HAP-1 (cell line): ENCODE measurements around the gene ARMC6.

Source experiments
- DNase-seq, 2 experiments: peaks; one replicate each; pipeline ENCODE4 v3.0.0-alpha.2; 2016 to 2020; ENCODE audit warnings: low spot score in 2 of 2
- H3K27me3 ChIP-seq: fragments of 250-450 bp; sonication (Bioruptor Pico); 2 replicates; pipeline ENCODE4 v1.5.1; 2020; ENCODE audit warnings: low read depth, mild to moderate bottlenecking, moderate library complexity
- H3K36me3 ChIP-seq: fragments of 250-450 bp; sonication (Bioruptor Pico); replicated peaks from 2 replicates; pipeline ENCODE4 v1.5.1; 2020; ENCODE audit warnings: mild to moderate bottlenecking
- H3K4me1 ChIP-seq: fragments of 250-450 bp; sonication (Bioruptor Pico); 2 replicates; pipeline ENCODE4 v1.5.1; 2020; ENCODE audit warnings: mild to moderate bottlenecking
- H3K4me3 ChIP-seq: fragments of 250-450 bp; sonication (Bioruptor Pico); 2 replicates; pipeline ENCODE4 v1.5.1; 2020; ENCODE audit warnings: mild to moderate bottlenecking, moderate library complexity
- H3K9me3 ChIP-seq: fragments of 250-450 bp; sonication (Bioruptor Pico); 2 replicates; pipeline ENCODE4 v1.5.1; 2020; ENCODE audit warnings: mild to moderate bottlenecking, moderate library complexity
- in situ Hi-C: fragments of 300-500 bp; cut with MboI; formaldehyde crosslinking; loops from 3 replicates; pipeline ENCODE4 v1.14.3; 2020; ENCODE audit warnings: low sequenced_read_pairs, inconsistent platforms, mixed read lengths

ARMC6 gene

DNA sequence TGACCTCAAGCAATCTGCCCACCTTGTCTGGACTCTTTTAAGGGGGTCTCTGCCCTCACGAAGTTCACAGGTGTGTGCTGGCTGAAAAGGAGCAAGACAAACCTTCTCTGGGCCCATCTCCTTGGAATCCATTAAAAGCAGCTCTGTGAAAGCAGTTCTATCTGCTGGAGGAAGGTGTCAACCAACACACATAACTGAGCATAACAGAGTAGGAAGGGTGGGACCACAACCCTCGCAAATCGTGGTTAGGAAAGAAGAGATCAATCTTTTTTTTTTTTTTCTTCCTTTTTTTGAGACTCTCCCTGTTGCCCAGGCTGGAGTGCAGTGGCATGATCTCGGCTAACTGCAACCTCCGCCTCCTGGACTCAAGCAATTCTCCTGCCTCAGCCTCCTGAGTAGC is 1.5 kb upstream of the ARMC6 start:
- in situ Hi-C loops, result no loop called here
- H3K9me3 ChIP-seq, result no peaks in the 10 kb centered on the region
- H3K4me1 ChIP-seq, result peaks cover 8% of the 10 kb centered on the region; the same call in 1 of the 2 replicates
- H3K36me3 ChIP-seq, result peaks cover 52% of the 10 kb centered on the region
- DNase-seq, result no peak
- H3K4me3 ChIP-seq, result peak overlapping the region; percentile 84
- no peaks in the 10 kb centered on the region for H3K27me3 ChIP-seq

- peak; percentile 97 to 99 for DNase-seq
- peaks cover 48% of the 10 kb centered on the region for H3K36me3 ChIP-seq
- H3K9me3 ChIP-seq, result peaks cover 1% of the 10 kb centered on the region
- H3K4me3 ChIP-seq, result peak overlapping the region; percentile 84
- no peaks in the 10 kb centered on the region for H3K27me3 ChIP-seq
- peaks cover 8% of the 10 kb centered on the region; the same call in 1 of the 2 replicates for H3K4me1 ChIP-seq
- in situ Hi-C loops, result no loop called here
Observed at GRCh38 chr19:19032420-19033175, 805 bp upstream of the ARMC6 start.

DNA sequence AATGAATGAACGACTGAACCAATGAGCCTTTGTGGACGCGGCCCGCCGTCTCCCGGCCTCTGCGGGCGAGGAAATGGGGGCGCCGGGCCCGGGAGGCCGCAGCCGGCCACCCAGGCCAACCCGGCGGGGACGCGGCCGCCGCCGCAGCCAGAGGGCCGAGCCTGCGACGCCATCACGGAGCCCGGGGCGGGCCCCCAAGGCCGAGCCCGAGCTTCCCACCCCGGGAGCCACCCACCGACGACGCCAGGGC is 302 bp upstream of the ARMC6 start:
- H3K27me3 ChIP-seq, result no peaks in the 10 kb centered on the region
- in situ Hi-C loops, result no loop called here
- peaks cover 6% of the 10 kb centered on the region for H3K9me3 ChIP-seq
- peaks cover 8% of the 10 kb centered on the region; the same call in 1 of the 2 replicates for H3K4me1 ChIP-seq
- peak overlapping the region; percentile 84 for H3K4me3 ChIP-seq
- no peak for DNase-seq
- H3K36me3 ChIP-seq, result peaks cover 47% of the 10 kb centered on the region

DNA sequence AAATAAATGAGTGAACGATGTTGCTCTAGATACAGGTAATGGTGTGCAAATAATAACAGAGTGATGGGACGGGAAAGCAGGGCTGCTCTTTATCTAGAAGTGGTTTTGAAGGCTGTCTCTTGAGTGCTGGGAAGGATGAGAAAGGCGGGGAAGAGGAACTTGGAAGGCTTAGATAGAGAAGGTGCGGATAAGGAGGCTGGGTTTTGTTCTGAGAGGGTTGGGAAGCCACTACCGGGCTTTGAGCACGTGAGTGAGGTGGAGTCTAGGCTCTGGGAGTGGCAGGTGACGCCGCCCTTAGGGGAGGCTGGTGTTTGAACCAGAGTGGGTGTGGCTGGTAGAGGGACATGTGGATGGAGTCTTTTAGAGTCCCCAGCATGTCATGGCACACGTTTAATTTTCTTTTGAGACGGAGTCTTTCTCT is 811 bp downstream of the ARMC6 start:
- peak; percentile 87 to 91 for DNase-seq

DNA sequence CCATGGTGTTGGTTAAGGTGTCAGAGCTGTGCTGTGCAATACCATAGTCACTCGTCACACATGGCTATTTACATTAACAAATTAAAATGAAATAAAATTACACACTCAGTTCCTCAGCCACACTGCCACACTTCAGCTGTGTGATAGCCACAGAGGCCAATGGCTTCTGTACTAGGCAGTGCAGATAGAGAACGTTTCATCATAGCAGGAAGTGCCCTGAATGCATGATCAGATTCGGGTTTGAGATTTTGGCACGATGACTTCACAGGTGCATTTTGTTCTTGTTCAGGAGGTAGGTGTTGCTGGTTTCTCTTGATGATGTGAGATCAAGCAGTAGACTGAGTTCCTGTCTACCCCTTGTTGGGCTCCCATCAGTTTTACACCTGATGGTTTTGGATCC is 6.5 kb downstream of the ARMC6 start:
- peaks cover 7% of the 10 kb centered on the region for H3K9me3 ChIP-seq
- no peaks in the 10 kb centered on the region for H3K4me1 ChIP-seq
- H3K36me3 ChIP-seq, result peaks cover 53% of the 10 kb centered on the region
- no peak for DNase-seq
- H3K27me3 ChIP-seq, result no peaks in the 10 kb centered on the region
- H3K4me3 ChIP-seq, result no peak overlapping the region
- in situ Hi-C loops, result no loop called here

More for the DNA sequence above, 811 bp downstream of the ARMC6 start:
- Histone ChIP-seq H3K36me3 (peaks cover 45% of the 10 kb centered on the region), H3K9me3 (peaks cover 7% of the 10 kb centered on the region), H3K4me1 (peaks cover 8% of the 10 kb centered on the region; the same call in 1 of the 2 replicates), H3K27me3 (no peaks in the 10 kb centered on the region), H3K4me3 (peak overlapping the region; percentile 84)
- in situ Hi-C loops, result no loop called here

- H3K36me3 ChIP-seq, result peaks cover 54% of the 10 kb centered on the region
- H3K4me1 ChIP-seq, result no peaks in the 10 kb centered on the region
- in situ Hi-C loops, result no loop called here
- peaks cover 7% of the 10 kb centered on the region for H3K9me3 ChIP-seq
- no peak overlapping the region for H3K4me3 ChIP-seq
- H3K27me3 ChIP-seq, result no peaks in the 10 kb centered on the region
- DNase-seq, result no peak
Observed at GRCh38 chr19:19040417-19040816, 7.0 kb downstream of the ARMC6 start.

GRCh38 chr19:19042732-19043280 is 9.4 kb downstream of the ARMC6 start:
- no peaks in the 10 kb centered on the region for H3K27me3 ChIP-seq
- in situ Hi-C loops, result no loop called here
- H3K4me3 ChIP-seq, result no peak overlapping the region
- H3K4me1 ChIP-seq, result no peaks in the 10 kb centered on the region
- DNase-seq, result no peak
- peaks cover 58% of the 10 kb centered on the region for H3K36me3 ChIP-seq
- peaks cover 3% of the 10 kb centered on the region for H3K9me3 ChIP-seq

- no peaks in the 10 kb centered on the region for H3K9me3 ChIP-seq
- no peaks in the 10 kb centered on the region for H3K4me1 ChIP-seq
- no peak overlapping the region for H3K4me3 ChIP-seq
- DNase-seq, result no peak
- H3K27me3 ChIP-seq, result no peaks in the 10 kb centered on the region
- in situ Hi-C loops, result no loop called here
- H3K36me3 ChIP-seq, result peaks cover 55% of the 10 kb centered on the region
Observed at GRCh38 chr19:19043481-19043880, 10.1 kb downstream of the ARMC6 start.

DNA sequence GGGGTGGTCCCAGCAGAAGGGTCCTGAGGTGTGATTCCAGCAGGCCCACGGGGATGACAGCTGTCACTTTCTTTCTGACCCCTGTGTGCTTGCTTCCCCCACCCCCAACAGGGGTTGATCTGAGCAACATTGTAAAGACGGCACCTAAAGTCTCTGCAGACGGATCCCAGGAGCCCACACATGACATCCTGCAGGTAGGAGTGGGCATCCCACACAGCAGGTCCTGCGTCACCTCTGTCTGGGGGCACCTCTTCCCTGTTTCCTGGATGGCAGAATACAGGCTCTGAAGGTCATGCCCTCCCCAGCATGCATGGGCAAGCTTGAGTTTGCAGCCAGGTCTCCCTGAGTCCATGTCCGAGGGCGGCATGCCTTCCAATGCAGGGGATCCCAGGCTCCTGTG is 10.5 kb downstream of the ARMC6 start:
- H3K4me3 ChIP-seq, result no peak overlapping the region
- H3K4me1 ChIP-seq, result no peaks in the 10 kb centered on the region
- in situ Hi-C loops, result no loop called here
- DNase-seq, result no peak
- H3K36me3 ChIP-seq, result peaks cover 56% of the 10 kb centered on the region
- no peaks in the 10 kb centered on the region for H3K9me3 ChIP-seq
- no peaks in the 10 kb centered on the region for H3K27me3 ChIP-seq

GRCh38 chr19:19049406-19049805 is 16.0 kb downstream of the ARMC6 start:
- in situ Hi-C loops, result no loop called here
- Histone ChIP-seq H3K27me3 (no peaks in the 10 kb centered on the region), H3K4me3 (no peak overlapping the region), H3K9me3 (no peaks in the 10 kb centered on the region), H3K4me1 (no peaks in the 10 kb centered on the region), H3K36me3 (peaks cover 83% of the 10 kb centered on the region)
- DNase-seq, result no peak

DNA sequence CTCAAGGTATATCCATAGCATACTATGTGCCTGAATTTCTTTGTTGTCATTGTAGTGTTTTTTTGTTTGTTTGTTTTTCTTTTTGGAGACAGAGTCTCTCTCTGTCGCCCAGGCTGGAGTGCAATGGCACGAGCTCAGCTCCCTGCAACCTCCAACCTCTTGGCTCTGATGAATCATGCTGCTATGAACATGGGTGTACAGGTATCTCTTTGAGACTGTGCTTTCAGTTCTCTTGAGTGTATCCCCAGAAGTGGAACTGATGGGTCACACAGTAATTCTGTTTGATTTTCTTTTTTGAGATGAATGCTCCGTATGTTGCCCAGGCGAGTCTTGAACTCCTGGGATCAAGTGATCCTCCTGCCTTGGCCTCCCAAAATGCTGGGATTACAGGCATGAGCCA is 16.7 kb downstream of the ARMC6 start:
- H3K4me3 ChIP-seq, result no peak overlapping the region
- H3K27me3 ChIP-seq, result no peaks in the 10 kb centered on the region
- no peaks in the 10 kb centered on the region for H3K4me1 ChIP-seq
- in situ Hi-C loops, result no loop called here
- no peaks in the 10 kb centered on the region for H3K9me3 ChIP-seq
- peaks cover 83% of the 10 kb centered on the region for H3K36me3 ChIP-seq
- no peak for DNase-seq

GRCh38 chr19:19050731-19051130 is 17.3 kb downstream of the ARMC6 start:
- H3K4me1 ChIP-seq, result no peaks in the 10 kb centered on the region
- DNase-seq, result no peak
- in situ Hi-C loops, result no loop called here
- no peaks in the 10 kb centered on the region for H3K27me3 ChIP-seq
- H3K36me3 ChIP-seq, result peaks cover 87% of the 10 kb centered on the region
- H3K9me3 ChIP-seq, result no peaks in the 10 kb centered on the region
- H3K4me3 ChIP-seq, result no peak overlapping the region

DNA sequence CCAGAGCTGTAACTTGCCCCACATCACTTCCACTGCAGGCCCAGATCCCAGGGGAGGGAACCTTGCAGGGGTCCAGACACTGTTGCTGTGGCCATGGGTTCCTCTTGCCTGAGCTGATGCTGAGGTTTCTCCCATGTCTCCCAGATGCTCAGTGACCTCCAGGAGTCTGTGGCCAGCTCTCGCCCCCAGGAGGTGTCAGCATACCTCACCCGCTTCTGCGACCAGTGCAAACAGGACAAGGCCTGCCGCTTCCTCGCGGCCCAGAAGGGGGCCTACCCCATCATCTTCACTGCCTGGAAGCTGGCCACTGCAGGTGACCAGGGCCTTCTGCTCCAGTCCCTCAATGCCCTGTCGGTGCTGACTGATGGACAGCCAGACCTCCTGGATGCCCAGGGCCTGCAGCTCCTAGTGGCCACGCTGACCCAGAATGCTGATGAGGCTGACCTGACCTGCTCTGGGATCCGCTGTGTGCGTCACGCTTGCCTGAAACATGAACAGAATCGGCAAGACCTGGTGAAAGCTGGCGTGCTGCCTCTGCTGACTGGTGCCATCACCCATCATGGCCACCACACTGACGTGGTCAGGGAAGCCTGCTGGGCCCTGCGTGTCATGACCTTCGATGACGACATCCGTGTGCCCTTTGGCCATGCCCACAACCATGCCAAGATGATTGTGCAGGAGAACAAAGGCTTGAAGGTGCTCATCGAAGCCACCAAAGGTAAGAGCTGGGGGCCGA is 18.2 kb downstream of the ARMC6 start:
- no peaks in the 10 kb centered on the region for H3K4me1 ChIP-seq
- peaks cover 85% of the 10 kb centered on the region for H3K36me3 ChIP-seq
- H3K27me3 ChIP-seq, result no peaks in the 10 kb centered on the region
- DNase-seq, result no peak
- H3K4me3 ChIP-seq, result no peak overlapping the region
- in situ Hi-C loops, result no loop called here
- H3K9me3 ChIP-seq, result no peaks in the 10 kb centered on the region

GRCh38 chr19:19052921-19053320 is 19.5 kb downstream of the ARMC6 start:
- in situ Hi-C loops, result no loop called here
- Histone ChIP-seq H3K4me1 (no peaks in the 10 kb centered on the region), H3K9me3 (no peaks in the 10 kb centered on the region), H3K27me3 (no peaks in the 10 kb centered on the region), H3K36me3 (peaks cover 85% of the 10 kb centered on the region), H3K4me3 (no peak overlapping the region)
- DNase-seq, result no peak
